Chondrocyte (in vitro differentiated cells): Measurements from ENCODE around the gene ZNF26. TPM values are rescaled to one million over a fixed set of nuclear protein-coding genes. Genes with fewer than 3 reads are reported as not detected.

Experiments
- DNase-seq: peaks from one replicate; pipeline ENCODE4 v3.0.0; 2021; ENCODE audit warnings: mixed read lengths, low spot score
- H3K27ac Mint-ChIP-seq: one replicate; pipeline ENCODE4 v1.8.0; 2021; ENCODE audit warnings: mild to moderate bottlenecking, moderate library complexity, mixed read lengths; ENCODE audit not compliant: unreplicated experiment
- H3K27me3 Mint-ChIP-seq: 2 replicates; pipeline ENCODE4 v1.8.0; 2021; ENCODE audit warnings: low read depth, mixed read lengths
- H3K36me3 Mint-ChIP-seq: 2 replicates; pipeline ENCODE4 v1.8.0; 2021; ENCODE audit warnings: low read depth, mixed read lengths
- H3K4me1 Mint-ChIP-seq: 2 replicates; pipeline ENCODE4 v1.8.0; 2021; ENCODE audit warnings: low read depth, mild to moderate bottlenecking, mixed read lengths
- H3K4me3 Mint-ChIP-seq: one replicate; pipeline ENCODE4 v1.8.0; 2021; ENCODE audit warnings: mild to moderate bottlenecking, moderate library complexity, mixed read lengths; ENCODE audit not compliant: unreplicated experiment
- H3K9me3 Mint-ChIP-seq: 2 replicates; pipeline ENCODE4 v1.8.0; 2021; ENCODE audit warnings: low read depth, mixed read lengths
- total RNA-seq: library from RNA; stranded (reverse); gene quantifications from 3 replicates; pipeline ENCODE4 v1.2.1, GENCODE V29; 2021
- TF ChIP-seq, protein P1 (sequence below): fragments of 200-600 bp; sonication (generic); IDR thresholded peaks from 2 replicates; pipeline ENCODE4 v1.5.0; 2021; ENCODE audit warnings: antibody characterized with exemption, mild to moderate bottlenecking, moderate library complexity

The ZNF26 gene
- total RNA-seq, 1 donor from 2014 or later, result 8.0 TPM

DNA sequence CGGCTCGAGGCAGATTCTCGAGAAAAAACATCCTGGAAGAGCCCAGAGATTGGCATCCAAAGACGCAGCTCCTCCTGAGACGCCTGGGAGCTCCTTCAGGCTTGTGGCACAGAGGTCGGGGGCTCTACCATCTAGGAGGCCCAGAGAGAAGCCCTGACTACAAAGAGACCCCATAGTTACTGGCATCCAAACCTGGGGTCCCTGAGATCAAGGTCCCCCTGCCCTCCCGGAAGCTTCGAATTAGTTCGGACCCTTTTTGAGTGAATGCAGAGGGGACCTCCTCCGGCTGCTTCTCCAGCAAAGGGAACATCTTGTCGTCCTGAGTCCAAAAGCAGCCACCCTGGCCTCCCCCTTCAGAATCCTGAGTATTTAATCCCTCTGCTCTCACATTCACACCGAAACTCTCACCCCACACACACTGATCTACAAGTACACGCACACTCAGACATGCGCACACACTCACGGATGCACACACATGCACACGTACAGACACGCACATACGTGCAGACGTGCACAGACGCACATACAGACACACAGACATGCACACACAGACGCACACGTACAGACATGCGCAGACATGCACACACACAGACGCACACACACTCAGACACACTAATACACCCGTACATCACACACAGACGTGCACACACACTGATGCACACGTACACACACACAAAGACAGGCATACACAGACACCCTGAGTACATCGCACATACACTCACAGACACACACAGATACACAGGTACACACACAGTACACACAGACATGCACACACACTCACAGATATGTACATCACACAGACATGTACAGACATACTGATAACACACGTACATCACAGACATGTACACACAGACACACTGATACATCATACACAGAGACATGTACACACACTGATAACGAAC lies 36.0 kb upstream of the ZNF26 start:
- Mint-ChIP-seq H3K27ac (no peak overlapping the region), H3K4me3 (no peak overlapping the region), H3K27me3 (no peaks in the 10 kb centered on the region), H3K9me3 (peaks cover 40% of the 10 kb centered on the region), H3K36me3 (peaks cover 44% of the 10 kb centered on the region), H3K4me1 (peaks cover 12% of the 10 kb centered on the region)
- DNase-seq, result no peak
- TF ChIP-seq, protein P1, sequence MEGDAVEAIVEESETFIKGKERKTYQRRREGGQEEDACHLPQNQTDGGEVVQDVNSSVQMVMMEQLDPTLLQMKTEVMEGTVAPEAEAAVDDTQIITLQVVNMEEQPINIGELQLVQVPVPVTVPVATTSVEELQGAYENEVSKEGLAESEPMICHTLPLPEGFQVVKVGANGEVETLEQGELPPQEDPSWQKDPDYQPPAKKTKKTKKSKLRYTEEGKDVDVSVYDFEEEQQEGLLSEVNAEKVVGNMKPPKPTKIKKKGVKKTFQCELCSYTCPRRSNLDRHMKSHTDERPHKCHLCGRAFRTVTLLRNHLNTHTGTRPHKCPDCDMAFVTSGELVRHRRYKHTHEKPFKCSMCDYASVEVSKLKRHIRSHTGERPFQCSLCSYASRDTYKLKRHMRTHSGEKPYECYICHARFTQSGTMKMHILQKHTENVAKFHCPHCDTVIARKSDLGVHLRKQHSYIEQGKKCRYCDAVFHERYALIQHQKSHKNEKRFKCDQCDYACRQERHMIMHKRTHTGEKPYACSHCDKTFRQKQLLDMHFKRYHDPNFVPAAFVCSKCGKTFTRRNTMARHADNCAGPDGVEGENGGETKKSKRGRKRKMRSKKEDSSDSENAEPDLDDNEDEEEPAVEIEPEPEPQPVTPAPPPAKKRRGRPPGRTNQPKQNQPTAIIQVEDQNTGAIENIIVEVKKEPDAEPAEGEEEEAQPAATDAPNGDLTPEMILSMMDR, result no peak

DNA sequence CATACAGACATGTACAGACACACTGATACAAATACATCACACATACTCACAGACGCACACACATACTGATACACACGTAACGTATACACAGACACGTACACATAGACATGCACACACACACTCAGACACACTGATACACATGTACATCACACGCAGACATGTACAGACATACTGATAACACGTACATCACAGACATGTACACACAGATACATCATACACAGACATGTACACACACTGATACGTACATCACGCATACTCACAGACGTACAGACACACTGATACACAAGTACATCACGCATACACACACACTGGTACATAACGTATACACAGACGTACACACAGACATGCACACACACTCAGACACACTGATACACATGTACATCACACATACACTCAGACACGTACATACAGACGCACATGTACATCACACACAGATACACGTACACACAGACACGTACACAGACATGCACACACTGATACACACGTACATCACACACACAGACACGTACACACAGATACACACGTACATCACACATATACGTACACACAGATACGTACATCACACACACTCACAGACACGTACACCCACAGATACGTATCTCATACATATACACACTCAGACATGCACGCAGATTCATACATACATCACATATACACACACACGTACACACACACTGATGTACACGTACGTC lies 35.2 kb upstream of the ZNF26 start:
- H3K9me3 Mint-ChIP-seq, result peaks cover 34% of the 10 kb centered on the region
- no peak overlapping the region for H3K27ac Mint-ChIP-seq
- peaks cover 38% of the 10 kb centered on the region for H3K36me3 Mint-ChIP-seq
- H3K4me3 Mint-ChIP-seq, result no peak overlapping the region
- TF ChIP-seq, protein P1, result no peak
- H3K4me1 Mint-ChIP-seq, result peaks cover 16% of the 10 kb centered on the region
- no peaks in the 10 kb centered on the region for H3K27me3 Mint-ChIP-seq
- no peak for DNase-seq

DNA sequence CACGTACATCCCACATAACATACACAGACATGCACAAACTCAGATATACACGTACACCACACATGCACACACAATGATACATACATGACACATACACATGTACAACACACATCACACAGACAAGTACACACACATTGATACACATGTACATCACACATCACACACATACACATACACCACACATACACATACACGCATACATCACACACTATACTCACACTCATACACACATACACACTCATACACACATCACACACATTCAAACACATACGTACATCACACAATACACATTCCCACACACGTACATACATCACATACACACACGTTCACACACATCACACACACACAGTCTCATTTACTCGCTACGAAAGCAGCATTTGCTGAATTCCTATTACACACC lies 34.5 kb upstream of the ZNF26 start:
- Mint-ChIP-seq H3K4me3 (no peak overlapping the region), H3K9me3 (peaks cover 31% of the 10 kb centered on the region), H3K36me3 (peaks cover 38% of the 10 kb centered on the region), H3K27me3 (no peaks in the 10 kb centered on the region), H3K4me1 (peaks cover 22% of the 10 kb centered on the region), H3K27ac (no peak overlapping the region)
- no peak for DNase-seq
- TF ChIP-seq, protein P1, result no peak

DNA sequence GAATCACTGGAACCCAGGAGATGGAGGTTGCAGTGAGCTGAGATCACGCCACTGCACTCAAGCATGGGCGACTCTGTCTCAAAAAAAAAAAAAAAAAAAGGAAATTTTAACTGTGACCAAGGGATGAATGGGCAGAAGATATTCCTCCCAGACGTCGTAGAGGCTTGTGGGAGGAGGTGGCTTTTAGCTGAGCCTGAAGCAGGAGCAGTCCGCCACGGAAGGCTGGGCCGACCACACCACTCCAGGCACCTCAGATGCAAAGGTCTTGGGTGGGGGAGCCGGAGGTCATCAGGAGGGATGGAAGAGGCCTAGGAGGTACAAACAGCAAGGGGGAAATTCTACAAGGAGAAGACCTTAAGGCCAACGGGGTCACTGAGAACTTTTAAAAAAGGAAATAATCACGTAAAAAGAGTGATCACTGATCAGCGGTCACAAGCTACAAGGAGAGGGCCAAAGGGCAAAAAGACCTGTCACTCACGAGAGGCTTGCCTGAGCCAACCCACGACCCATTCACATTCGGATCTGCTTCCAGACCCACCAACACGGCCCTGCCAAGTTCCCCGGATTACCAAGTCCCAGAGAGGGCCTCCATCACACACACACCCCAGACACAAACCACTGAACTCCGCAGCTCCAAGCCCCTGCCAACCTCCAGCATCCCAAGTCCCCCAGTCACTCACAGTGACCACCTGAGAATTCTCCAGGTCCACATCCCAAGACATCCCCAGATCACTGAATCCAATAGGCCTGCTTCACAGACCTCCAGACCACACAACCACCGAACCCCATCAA lies 33.6 kb upstream of the ZNF26 start:
- Mint-ChIP-seq H3K27me3 (no peaks in the 10 kb centered on the region), H3K4me3 (no peak overlapping the region), H3K9me3 (peaks cover 31% of the 10 kb centered on the region), H3K36me3 (peaks cover 38% of the 10 kb centered on the region), H3K4me1 (peaks cover 23% of the 10 kb centered on the region), H3K27ac (no peak overlapping the region)
- TF ChIP-seq, protein P1, result no peak
- no peak for DNase-seq

DNA sequence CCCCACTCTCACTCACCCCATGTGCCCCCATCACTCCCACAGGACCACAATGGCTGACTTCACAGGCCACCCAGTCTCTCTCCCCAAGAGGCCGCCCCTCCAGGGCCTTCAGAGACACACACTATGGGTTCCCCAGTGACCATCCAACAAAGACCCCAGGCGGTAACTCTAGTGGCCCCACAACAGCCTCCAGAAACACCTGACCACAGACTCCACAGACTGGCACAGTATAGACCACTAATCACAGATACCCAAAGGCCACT lies 33.1 kb upstream of the ZNF26 start:
- no peaks in the 10 kb centered on the region for H3K27me3 Mint-ChIP-seq

More for the DNA sequence above, 33.1 kb upstream of the ZNF26 start:
- Mint-ChIP-seq H3K27ac (no peak overlapping the region), H3K9me3 (peaks cover 28% of the 10 kb centered on the region), H3K4me3 (no peak overlapping the region), H3K36me3 (peaks cover 34% of the 10 kb centered on the region), H3K4me1 (peaks cover 23% of the 10 kb centered on the region)
- no peak for DNase-seq
- TF ChIP-seq, protein P1, result no peak
